Liver (tissue), 3 donors: ENCODE measurements around the gene CREM.

Source experiments
- FOXA2 ChIP-seq: IDR thresholded peaks from 2 replicates; pipeline ENCODE4 v1.6.1; 2016; ENCODE audit warnings: antibody characterized with exemption
- GABPA ChIP-seq, 2 donors: IDR thresholded peaks in 1 of 2; conservative IDR thresholded peaks in 1 of 2; 2 replicates each; pipeline ENCODE4 v1.6.1; 2016; ENCODE audit warnings: antibody characterized with exemption in 2 of 2, mild to moderate bottlenecking in 1 of 2, moderate library complexity in 1 of 2
- HNF4A ChIP-seq, 2 donors: conservative IDR thresholded peaks; 2 replicates each; pipeline ENCODE4 v1.6.1; 2016; ENCODE audit warnings: antibody characterized with exemption in 2 of 2, mild to moderate bottlenecking in 2 of 2
- HNF4G ChIP-seq: IDR thresholded peaks from 2 replicates; pipeline ENCODE4 v1.6.1; 2016; ENCODE audit warnings: antibody characterized with exemption
- JUND ChIP-seq, 2 donors: IDR thresholded peaks; 2 replicates each; pipeline ENCODE4 v1.6.1; 2016; ENCODE audit warnings: antibody characterized with exemption in 2 of 2
- RAD21 ChIP-seq, 2 donors: IDR thresholded peaks; 2 replicates each; pipeline ENCODE4 v1.6.1; 2016; ENCODE audit warnings: antibody characterized with exemption in 2 of 2, mild to moderate bottlenecking in 2 of 2
- SP1 ChIP-seq: IDR thresholded peaks from 2 replicates; pipeline ENCODE4 v1.6.1; 2018; ENCODE audit warnings: antibody characterized with exemption, mild to moderate bottlenecking
- TAF1 ChIP-seq: conservative IDR thresholded peaks from 2 replicates; pipeline ENCODE4 v1.6.1; 2016; ENCODE audit warnings: antibody characterized with exemption, mild to moderate bottlenecking
- TF ChIP-seq, protein P1 (sequence below): fragments of 150-350 bp; IDR thresholded peaks from 2 replicates; pipeline ENCODE4 v1.5.1; 2017; ENCODE audit warnings: improper control_type of control experiment, low read depth, low read length; ENCODE audit not compliant: missing input control
- TF ChIP-seq, protein P2 (sequence below): IDR thresholded peaks from 2 replicates; pipeline ENCODE4 v1.6.1; 2016; ENCODE audit warnings: antibody characterized with exemption
- donor health status: healthy.
- donor health status: healthy.

DNA sequence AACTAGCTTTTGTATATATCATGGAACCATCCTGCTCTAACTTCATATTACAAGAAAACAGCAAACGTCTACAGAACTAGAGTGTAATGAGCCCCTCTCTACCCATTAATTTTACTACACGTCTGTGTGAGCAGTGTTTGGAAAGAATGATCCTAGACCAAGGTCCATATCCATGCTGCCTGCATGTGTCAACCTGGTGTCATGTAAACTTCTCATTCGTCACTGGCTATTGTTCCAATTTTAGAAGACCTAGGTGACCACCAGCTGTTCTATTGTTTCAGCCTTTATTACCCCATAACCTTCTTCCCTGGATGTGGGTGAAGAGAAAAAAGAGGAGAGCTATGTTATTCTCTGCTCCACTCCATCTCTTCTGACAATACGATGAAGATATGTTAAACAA, 77.1 kb downstream of the CREM start:
- TF ChIP-seq, protein P1, sequence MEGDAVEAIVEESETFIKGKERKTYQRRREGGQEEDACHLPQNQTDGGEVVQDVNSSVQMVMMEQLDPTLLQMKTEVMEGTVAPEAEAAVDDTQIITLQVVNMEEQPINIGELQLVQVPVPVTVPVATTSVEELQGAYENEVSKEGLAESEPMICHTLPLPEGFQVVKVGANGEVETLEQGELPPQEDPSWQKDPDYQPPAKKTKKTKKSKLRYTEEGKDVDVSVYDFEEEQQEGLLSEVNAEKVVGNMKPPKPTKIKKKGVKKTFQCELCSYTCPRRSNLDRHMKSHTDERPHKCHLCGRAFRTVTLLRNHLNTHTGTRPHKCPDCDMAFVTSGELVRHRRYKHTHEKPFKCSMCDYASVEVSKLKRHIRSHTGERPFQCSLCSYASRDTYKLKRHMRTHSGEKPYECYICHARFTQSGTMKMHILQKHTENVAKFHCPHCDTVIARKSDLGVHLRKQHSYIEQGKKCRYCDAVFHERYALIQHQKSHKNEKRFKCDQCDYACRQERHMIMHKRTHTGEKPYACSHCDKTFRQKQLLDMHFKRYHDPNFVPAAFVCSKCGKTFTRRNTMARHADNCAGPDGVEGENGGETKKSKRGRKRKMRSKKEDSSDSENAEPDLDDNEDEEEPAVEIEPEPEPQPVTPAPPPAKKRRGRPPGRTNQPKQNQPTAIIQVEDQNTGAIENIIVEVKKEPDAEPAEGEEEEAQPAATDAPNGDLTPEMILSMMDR, result no peak
- TF ChIP-seq JUND (IDR thresholded peaks at IDR 0.05) (no peak), FOXA2 (peak; percentile 20), RAD21 (IDR thresholded peaks at IDR 0.05) (no peak), HNF4G (peak; percentile 54), TAF1 (no peak), GABPA (IDR thresholded peaks at IDR 0.05 in 1 of 2, conservative IDR thresholded peaks at IDR 0.05 in 1 of 2) (no peak), SP1 (peak; percentile 39), HNF4A (conservative IDR thresholded peaks at IDR 0.05) (peak; percentile 81 to 91)
- TF ChIP-seq, protein P2, sequence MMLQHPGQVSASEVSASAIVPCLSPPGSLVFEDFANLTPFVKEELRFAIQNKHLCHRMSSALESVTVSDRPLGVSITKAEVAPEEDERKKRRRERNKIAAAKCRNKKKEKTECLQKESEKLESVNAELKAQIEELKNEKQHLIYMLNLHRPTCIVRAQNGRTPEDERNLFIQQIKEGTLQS, result no peak
